Muscle of arm (tissue), 12 donors: ENCODE results near the gene CTBP2. TPM values are rescaled to one million over a fixed set of nuclear protein-coding genes. Genes with fewer than 3 reads are reported as not detected.
A peak's percentile ranks its signal among the peaks of the same experiment; 100 is the strongest.

Source experiments
- DNase-seq: peaks from one replicate; pipeline ENCODE4 v3.0.0-alpha.2; 2013
- polyA plus RNA-seq, 12 donors: library from polyadenylated mRNA; unstranded; fragments of 120-200 nt; gene quantifications; one replicate each; pipeline ENCODE4 v1.2.1, GENCODE V29; 2013; ENCODE audit not compliant: insufficient read length in 12 of 12

CTBP2 gene
- polyA plus RNA-seq, 12 donors = 32.7 to 52.8 (median 37.6) TPM; not detected in 1

DNA sequence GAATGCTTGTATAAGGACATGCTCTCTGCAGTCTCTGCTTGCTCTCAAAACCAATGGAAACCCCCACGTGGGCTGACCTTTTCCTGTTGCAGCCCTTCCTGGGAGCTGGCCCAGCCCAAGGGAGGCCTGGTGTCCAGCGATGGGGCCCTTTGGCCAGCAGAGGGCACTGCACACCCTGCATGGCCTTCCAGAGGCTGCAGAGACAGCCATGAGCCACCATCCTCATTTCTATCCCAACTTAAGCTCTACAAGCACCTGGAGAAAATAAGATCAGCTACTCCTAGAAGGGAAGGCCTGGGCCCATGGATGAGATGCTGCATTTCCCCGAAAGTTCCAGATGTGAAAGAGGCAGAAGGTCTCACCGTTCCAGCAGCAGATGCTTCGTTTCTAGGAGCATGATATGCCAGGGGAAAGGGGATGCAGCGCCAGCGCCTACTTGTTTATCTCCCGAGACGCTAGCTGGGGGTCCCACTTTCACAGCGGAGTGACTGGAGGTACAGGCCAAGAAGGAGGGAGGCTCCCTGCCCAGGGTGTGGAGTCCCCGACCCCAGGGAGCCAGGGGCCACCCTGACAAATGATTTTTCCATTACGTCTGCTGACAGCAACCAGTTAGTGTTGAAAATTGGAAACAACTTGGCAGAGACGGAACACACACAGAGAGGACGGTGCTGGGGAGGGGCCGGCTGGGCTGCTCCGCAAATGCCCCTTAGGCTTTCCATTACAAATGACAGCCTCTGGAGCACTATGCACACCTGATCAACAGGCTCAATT, 112.1 kb downstream of the CTBP2 start:
- DNase-seq = peak; percentile 88

- DNase-seq = no peak
Measured at GRCh38 chr10:125043841-125044658, 116.3 kb downstream of the CTBP2 start.

GRCh38 chr10:125041856-125042506, 118.4 kb downstream of the CTBP2 start:
- DNase-seq = no peak

DNA sequence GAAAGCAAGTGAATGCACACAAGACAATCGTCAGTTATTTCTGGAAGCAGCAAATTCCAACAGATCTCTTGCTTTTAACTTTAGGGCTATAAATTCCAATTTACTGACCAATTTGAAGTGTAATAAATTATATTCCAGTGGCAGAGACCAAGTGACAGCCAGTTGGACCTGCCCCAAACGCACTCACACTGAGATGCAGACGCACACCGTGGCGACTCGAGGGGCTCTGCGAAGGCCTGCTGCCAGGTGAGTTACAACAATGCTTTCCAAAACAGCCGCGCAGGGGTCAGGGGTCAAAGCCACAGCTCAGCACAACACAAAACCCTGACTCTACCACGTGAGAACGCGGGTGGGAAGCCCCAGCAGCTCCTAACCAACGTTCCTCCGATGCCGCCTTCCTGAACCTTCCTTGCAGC, 121.0 kb downstream of the CTBP2 start:
- no peak for DNase-seq

- no peak for DNase-seq
Measured at GRCh38 chr10:125038637-125039036, 121.7 kb downstream of the CTBP2 start.

GRCh38 chr10:125037145-125037877, 123.1 kb downstream of the CTBP2 start:
- DNase-seq = no peak

DNA sequence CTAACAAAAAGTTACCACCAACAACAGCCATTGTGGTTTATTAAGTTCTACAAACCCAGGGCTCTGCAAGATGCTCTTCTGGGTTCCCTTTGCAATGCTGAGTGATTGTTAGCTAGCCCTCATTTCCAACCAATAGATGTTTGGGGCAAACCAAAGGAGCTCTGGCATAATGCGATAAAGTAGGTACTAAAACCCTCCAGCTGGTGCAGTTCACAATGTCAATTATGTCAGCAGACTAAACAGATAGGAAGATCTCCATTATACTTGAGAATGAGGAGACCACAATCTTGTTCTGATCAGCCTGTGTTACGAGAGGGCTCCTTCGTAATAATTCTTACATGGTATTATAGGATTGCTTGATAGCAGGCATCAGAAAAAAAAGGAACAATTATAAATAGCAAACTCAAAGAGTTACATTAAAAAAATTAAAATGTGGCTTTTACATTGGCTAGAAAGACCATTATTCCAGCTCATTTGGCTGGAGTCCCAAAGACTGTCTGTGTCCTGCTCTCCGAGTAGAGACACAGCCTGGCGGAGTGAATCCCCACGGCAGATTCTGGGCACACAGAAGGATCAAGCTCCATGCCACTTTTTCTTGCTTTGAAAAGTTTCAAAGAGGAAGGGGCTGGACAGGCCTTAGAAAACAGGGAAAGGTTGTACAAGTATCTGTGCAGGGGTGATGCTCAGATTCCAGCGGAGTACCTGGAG, 124.6 kb downstream of the CTBP2 start:
- DNase-seq = no peak

GRCh38 chr10:125035136-125035535, 125.2 kb downstream of the CTBP2 start:
- no peak for DNase-seq

GRCh38 chr10:125034675-125035074, 125.7 kb downstream of the CTBP2 start:
- DNase-seq = no peak

DNA sequence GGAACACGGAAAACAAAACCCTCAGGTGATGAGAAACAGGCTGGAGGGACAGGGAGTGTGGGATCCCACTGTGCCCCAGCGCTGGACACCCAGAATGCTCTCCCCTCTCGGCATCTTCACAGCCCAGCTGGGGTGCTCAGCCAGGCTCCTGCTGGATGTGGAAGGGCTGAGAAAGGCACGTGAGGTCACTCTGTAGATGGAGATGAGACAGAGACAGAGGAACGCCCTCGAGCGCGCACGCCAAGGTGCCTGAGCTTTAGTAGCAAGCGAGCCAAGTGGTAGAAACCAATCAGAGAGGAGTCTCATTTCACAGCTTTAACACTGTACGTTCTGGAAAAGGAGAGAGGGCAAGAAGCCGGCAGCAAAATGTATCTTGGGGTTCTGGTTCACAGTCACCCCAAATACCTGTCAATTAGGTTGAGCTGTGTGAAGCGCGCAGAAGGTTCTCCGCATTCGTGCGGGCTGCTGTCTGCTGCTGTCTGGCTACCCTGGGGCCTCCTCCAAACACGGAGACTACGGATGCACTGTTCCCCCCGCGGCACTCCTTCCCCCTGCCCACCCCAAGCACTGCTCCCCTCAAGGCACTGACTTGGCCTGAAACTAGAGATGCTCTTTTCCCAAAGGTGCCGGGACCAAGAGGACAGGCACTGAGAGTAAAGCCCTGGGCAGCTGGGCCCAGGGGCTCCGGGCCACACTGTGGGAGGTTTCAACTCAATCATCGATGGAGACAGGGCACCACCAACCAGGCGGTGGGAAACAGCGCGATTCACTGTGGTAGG, 127.0 kb downstream of the CTBP2 start:
- no peak for DNase-seq

- no peak for DNase-seq
Measured at GRCh38 chr10:125032474-125033020, 127.8 kb downstream of the CTBP2 start.

GRCh38 chr10:125030567-125031197, 129.7 kb downstream of the CTBP2 start:
- no peak for DNase-seq

DNA sequence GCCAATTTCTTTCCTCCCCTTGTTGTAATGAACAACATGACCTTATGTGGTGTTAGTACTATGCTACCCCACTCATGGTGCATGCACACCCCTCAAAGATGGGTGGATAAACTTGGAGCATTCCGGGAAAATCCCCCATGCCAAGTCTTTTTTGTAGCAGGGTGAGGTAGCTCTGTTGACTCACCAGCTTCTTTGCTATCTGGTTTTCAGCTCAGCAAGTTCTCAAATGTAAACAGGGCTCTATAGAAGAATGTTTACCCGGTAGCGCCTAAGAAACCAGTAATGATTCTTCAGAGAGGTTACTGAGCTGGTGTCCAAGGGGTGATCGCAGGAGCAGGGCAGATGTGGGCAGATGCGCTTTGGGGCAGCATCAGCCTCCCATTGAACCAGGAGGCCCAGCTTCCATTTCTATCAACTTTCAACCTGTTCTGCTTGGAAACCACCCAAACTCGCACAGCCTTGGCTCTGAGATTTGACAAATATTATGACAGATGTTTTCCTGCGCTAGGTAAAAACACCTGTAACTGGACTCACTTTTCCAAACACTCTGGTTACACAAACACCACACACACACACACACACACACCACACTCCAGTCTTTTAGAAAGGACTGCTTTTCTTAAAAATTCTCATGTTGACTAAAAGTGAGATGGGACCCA, 130.7 kb downstream of the CTBP2 start:
- DNase-seq = no peak

DNA sequence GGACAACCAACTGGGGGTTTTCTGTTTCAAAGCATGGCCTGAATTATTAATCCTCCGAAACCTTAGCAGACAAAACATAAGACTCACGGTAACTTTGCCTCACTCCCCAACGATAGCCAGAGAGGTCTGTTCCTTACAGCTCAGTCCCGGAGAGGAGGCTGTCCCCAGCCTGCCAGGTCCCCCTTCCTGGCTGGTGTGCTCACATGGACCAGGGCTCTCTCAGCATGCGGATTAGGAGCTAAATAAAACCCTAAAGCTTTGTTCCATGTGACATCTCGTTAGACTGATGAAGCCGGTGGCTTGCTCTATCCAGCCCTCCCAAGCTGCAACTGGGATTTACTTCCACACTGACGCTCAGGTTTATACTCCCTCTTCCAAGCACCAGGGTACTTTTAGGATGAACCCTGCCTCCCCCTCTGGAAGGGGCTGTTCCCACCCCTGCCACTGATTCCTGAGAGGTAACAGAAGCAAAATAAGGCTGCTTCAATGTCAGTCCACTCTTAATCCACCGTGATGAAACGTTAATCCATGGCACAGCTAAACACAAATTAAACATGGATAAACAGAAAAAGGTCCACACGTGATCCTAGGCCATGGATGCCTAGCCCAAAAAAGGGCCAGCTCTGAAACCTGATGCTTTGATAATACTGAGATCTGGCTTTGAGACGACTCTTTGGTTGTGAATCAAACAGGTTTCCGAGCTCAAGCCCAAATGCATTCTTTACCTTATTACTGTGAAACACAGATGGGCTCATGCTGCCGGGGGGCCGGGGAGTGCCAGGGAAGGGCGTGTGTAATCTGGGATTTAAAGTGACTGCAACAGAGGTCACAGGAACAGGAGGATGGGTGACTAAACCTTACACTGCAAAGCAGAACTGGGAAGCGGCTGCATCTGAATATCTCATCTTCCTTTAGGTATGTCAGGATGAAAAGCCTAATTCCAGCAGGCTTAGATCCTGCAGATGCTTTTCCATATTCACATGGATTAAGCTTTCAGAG, 132.2 kb downstream of the CTBP2 start:
- no peak for DNase-seq

- no peak for DNase-seq
Measured at GRCh38 chr10:125026974-125027735, 133.2 kb downstream of the CTBP2 start.

- DNase-seq = no peak
Measured at GRCh38 chr10:125026036-125026931, 134.1 kb downstream of the CTBP2 start.
